GM23338 (cell line): ENCODE data around the gene EVA1B. TPM values are rescaled to one million over a fixed set of nuclear protein-coding genes. Genes with fewer than 3 reads are reported as not detected.

Experiments
- ATAC-seq: fragments of 200-7000 bp; cut with Tn5 transposase; 3 replicates; pipeline ENCODE4 v1.9.1; 2020
- DNase-seq: peaks from one replicate; pipeline ENCODE4 v3.0.0-alpha.2; 2015; ENCODE audit warnings: low spot score
- H2AFZ ChIP-seq: fragments of 200-600 bp; sonication (generic); 2 replicates; pipeline ENCODE4 v1.8.0; 2016; ENCODE audit warnings: antibody characterized with exemption, mild to moderate bottlenecking, moderate library complexity
- H3F3A ChIP-seq: fragments of 200-600 bp; sonication (generic); replicated peaks from 2 replicates; pipeline ENCODE4 v1.8.0; 2017; ENCODE audit warnings: antibody characterized with exemption, mixed run types, low read depth
- H3K27ac ChIP-seq: fragments of 200-600 bp; sonication (generic); 2 replicates; pipeline ENCODE4 v1.6.1; 2016; ENCODE audit warnings: low read depth
- H3K27me3 ChIP-seq: fragments of 200-600 bp; sonication (generic); 2 replicates; pipeline ENCODE4 v1.8.0; 2016; ENCODE audit warnings: mild to moderate bottlenecking, mixed run types, moderate library complexity; ENCODE audit not compliant: insufficient read depth
- H3K36me3 ChIP-seq: fragments of 200-600 bp; sonication (generic); 2 replicates; pipeline ENCODE4 v1.8.0; 2016; ENCODE audit warnings: mild to moderate bottlenecking; ENCODE audit not compliant: insufficient read depth
- H3K4me1 ChIP-seq: fragments of 200-600 bp; sonication (generic); 2 replicates; pipeline ENCODE4 v1.8.0; 2016; ENCODE audit warnings: mild to moderate bottlenecking, moderate library complexity; ENCODE audit not compliant: insufficient read depth
- H3K4me2 ChIP-seq: fragments of 200-600 bp; sonication (generic); 2 replicates; pipeline ENCODE4 v1.7.1; 2017; ENCODE audit warnings: mixed run types
- H3K4me3 ChIP-seq: fragments of 200-600 bp; sonication (generic); 2 replicates; pipeline ENCODE4 v1.6.1; 2016; ENCODE audit warnings: mixed run types
- H3K79me2 ChIP-seq: fragments of 200-600 bp; sonication (generic); replicated peaks from 2 replicates; pipeline ENCODE4 v1.8.0; 2017; ENCODE audit warnings: mild to moderate bottlenecking; ENCODE audit not compliant: insufficient read depth
- H3K9me2 ChIP-seq: fragments of 200-600 bp; sonication (generic); 2 replicates; pipeline ENCODE4 v1.8.0; 2017; ENCODE audit not compliant: insufficient read depth
- H4K20me1 ChIP-seq: fragments of 200-600 bp; sonication (generic); replicated peaks from 2 replicates; pipeline ENCODE4 v1.8.0; 2017; ENCODE audit warnings: mild to moderate bottlenecking; ENCODE audit not compliant: insufficient read depth
- H3K27ac Mint-ChIP-seq: 2 replicates; pipeline ENCODE4 v1.8.0; 2020; ENCODE audit warnings: inconsistent platforms, mild to moderate bottlenecking, moderate library complexity, mixed read lengths
- H3K27me3 Mint-ChIP-seq: 3 replicates; pipeline ENCODE4 v1.8.0; 2022; ENCODE audit warnings: low read depth, mild to moderate bottlenecking, moderate library complexity, mixed read lengths, inconsistent platforms; ENCODE audit not compliant: insufficient read depth, poor library complexity
- H3K36me3 Mint-ChIP-seq: 3 replicates; pipeline ENCODE4 v1.8.0; 2021; ENCODE audit warnings: low read depth, mild to moderate bottlenecking, inconsistent platforms, moderate library complexity, mixed read lengths
- H3K4me1 Mint-ChIP-seq: 3 replicates; pipeline ENCODE4 v1.8.0; 2020; ENCODE audit warnings: mild to moderate bottlenecking, inconsistent platforms, mixed read lengths
- H3K4me3 Mint-ChIP-seq: 3 replicates; pipeline ENCODE4 v1.8.0; 2021; ENCODE audit warnings: moderate library complexity, mild to moderate bottlenecking, inconsistent platforms, mixed read lengths
- H3K9me3 Mint-ChIP-seq: 3 replicates; pipeline ENCODE4 v1.8.0; 2020; ENCODE audit warnings: moderate library complexity, mild to moderate bottlenecking, inconsistent platforms, mixed read lengths
- CREB1 ChIP-seq: fragments of 250-450 bp; sonication (Bioruptor Pico); IDR thresholded peaks from 2 replicates; pipeline ENCODE4 v1.5.0; 2020; ENCODE audit warnings: low read depth, mild to moderate bottlenecking, moderate library complexity
- EZH2 ChIP-seq: fragments of 200-600 bp; sonication (generic); IDR thresholded peaks from one replicate; pipeline ENCODE4 v1.8.0; 2017; ENCODE audit warnings: antibody characterized with exemption, mild to moderate bottlenecking, low read depth; ENCODE audit not compliant: unreplicated experiment
- EZH2phosphoT487 ChIP-seq: fragments of 200-600 bp; sonication (generic); IDR thresholded peaks from one replicate; pipeline ENCODE4 v1.8.1; 2018; ENCODE audit warnings: antibody characterized with exemption; ENCODE audit not compliant: unreplicated experiment
- NANOG ChIP-seq: IDR thresholded peaks from 2 replicates; pipeline ENCODE4 v1.6.1; 2016; ENCODE audit warnings: antibody characterized with exemption, borderline replicate concordance
- POLR2AphosphoS5 ChIP-seq: IDR thresholded peaks from 2 replicates; pipeline ENCODE4 v1.6.1; 2016; ENCODE audit warnings: antibody characterized with exemption, low read depth
- STAT1 ChIP-seq: IDR thresholded peaks from one replicate; pipeline ENCODE4 v1.6.1; 2016; ENCODE audit warnings: antibody characterized with exemption; ENCODE audit not compliant: unreplicated experiment
- ZNF114 ChIP-seq: fragments of 250-450 bp; sonication (Bioruptor Pico); IDR thresholded peaks from 2 replicates; pipeline ENCODE4 v1.5.0; 2020; ENCODE audit warnings: mild to moderate bottlenecking, moderate library complexity
- ZNF331 ChIP-seq: fragments of 250-450 bp; sonication (Bioruptor Pico); IDR thresholded peaks from 2 replicates; pipeline ENCODE4 v1.5.0; 2020; ENCODE audit warnings: low read depth, mild to moderate bottlenecking, moderate library complexity
- polyA plus RNA-seq: library from polyadenylated mRNA; unstranded; fragments of >200 nt; fragmentation: Nextera tagmentation; extraction: Ambion mirVana; gene quantifications from 2 replicates; pipeline ENCODE4 v1.2.1, GENCODE V29; 2016
- total RNA-seq: library from RNA; depleted of rRNA; stranded (reverse); fragments of >200 nt; shearing (Covaris generic); gene quantifications from 2 replicates; pipeline ENCODE4 v1.2.3, GENCODE V29; 2014
- TF ChIP-seq, protein P1 (sequence below): IDR thresholded peaks from one replicate; pipeline ENCODE4 v1.6.1; 2018; ENCODE audit warnings: antibody characterized with exemption; ENCODE audit not compliant: unreplicated experiment
- TF ChIP-seq, protein P2 (sequence below), 2 experiments: fragments of 200-600 bp in 1 of 2; sonication (generic) in 1 of 2; conservative IDR thresholded peaks; 2 replicates each; pipeline versions ENCODE4 v1.5.1 to v1.6.1; 2016 to 2017; ENCODE audit warnings: antibody characterized with exemption in 2 of 2, low read depth in 2 of 2, mild to moderate bottlenecking in 2 of 2, moderate library complexity in 1 of 2
- TF ChIP-seq, protein P3 (sequence below): fragments of 250-450 bp; sonication (Bioruptor Pico); IDR thresholded peaks from 2 replicates; pipeline ENCODE4 v1.5.0; 2020; ENCODE audit warnings: mild to moderate bottlenecking, moderate library complexity
- TF ChIP-seq, protein P4 (sequence below): IDR thresholded peaks from 2 replicates; pipeline ENCODE4 v1.6.1; 2016; ENCODE audit warnings: antibody characterized with exemption

EVA1B gene
- total and polyA plus RNA-seq, 2 experiments from 2014 or later: 9.2 to 27.3 TPM

- TF ChIP-seq, protein P1, sequence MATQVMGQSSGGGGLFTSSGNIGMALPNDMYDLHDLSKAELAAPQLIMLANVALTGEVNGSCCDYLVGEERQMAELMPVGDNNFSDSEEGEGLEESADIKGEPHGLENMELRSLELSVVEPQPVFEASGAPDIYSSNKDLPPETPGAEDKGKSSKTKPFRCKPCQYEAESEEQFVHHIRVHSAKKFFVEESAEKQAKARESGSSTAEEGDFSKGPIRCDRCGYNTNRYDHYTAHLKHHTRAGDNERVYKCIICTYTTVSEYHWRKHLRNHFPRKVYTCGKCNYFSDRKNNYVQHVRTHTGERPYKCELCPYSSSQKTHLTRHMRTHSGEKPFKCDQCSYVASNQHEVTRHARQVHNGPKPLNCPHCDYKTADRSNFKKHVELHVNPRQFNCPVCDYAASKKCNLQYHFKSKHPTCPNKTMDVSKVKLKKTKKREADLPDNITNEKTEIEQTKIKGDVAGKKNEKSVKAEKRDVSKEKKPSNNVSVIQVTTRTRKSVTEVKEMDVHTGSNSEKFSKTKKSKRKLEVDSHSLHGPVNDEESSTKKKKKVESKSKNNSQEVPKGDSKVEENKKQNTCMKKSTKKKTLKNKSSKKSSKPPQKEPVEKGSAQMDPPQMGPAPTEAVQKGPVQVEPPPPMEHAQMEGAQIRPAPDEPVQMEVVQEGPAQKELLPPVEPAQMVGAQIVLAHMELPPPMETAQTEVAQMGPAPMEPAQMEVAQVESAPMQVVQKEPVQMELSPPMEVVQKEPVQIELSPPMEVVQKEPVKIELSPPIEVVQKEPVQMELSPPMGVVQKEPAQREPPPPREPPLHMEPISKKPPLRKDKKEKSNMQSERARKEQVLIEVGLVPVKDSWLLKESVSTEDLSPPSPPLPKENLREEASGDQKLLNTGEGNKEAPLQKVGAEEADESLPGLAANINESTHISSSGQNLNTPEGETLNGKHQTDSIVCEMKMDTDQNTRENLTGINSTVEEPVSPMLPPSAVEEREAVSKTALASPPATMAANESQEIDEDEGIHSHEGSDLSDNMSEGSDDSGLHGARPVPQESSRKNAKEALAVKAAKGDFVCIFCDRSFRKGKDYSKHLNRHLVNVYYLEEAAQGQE: no peak
- no peak for TF ChIP-seq ZNF331
- no peak for TF ChIP-seq EZH2
- TF ChIP-seq, protein P2, sequence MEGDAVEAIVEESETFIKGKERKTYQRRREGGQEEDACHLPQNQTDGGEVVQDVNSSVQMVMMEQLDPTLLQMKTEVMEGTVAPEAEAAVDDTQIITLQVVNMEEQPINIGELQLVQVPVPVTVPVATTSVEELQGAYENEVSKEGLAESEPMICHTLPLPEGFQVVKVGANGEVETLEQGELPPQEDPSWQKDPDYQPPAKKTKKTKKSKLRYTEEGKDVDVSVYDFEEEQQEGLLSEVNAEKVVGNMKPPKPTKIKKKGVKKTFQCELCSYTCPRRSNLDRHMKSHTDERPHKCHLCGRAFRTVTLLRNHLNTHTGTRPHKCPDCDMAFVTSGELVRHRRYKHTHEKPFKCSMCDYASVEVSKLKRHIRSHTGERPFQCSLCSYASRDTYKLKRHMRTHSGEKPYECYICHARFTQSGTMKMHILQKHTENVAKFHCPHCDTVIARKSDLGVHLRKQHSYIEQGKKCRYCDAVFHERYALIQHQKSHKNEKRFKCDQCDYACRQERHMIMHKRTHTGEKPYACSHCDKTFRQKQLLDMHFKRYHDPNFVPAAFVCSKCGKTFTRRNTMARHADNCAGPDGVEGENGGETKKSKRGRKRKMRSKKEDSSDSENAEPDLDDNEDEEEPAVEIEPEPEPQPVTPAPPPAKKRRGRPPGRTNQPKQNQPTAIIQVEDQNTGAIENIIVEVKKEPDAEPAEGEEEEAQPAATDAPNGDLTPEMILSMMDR (conservative IDR thresholded peaks at IDR 0.05; ENCODE audit: low read depth in 2 of 2): no peak
- no peak for TF ChIP-seq STAT1
- TF ChIP-seq CREB1 (CRISPR knock-in tag): no peak
Observed at GRCh38 chr1:36351227-36351977, 28.0 kb upstream of the EVA1B start (continued).

DNA sequence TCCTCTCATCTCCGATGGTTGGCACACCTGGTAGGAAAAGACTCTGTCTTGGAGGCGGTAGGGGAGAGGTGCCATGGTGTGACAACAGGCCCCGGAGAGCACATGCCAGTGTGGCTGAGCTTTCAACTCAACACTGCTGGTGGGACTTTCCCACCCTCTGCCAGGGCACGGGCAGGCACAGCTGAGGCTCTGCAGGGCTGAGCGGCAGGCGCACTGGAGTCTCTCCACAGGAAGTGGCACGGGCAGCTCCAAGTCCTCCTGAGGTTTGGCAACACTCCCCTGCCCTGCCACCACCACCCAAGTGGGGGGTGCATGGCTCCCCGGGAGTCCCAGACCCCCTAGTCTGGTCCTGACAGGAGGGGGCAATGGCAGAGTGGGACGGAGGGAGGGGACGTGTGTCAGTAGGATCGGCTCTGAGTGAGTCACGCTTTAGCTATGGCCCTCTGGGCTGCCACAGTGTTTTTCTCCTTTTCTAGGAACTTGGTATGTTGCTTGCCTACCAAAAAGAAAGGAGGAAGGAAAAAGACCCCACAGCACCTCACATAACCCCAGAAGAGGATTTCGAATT, 27.3 kb upstream of the EVA1B start:
- Histone ChIP-seq H2AFZ (no peak overlapping the region), H3K27ac (no peak overlapping the region), H3K27me3 (no peaks in the 10 kb centered on the region), H3K4me3 (no peak overlapping the region), H3K4me1 (peaks cover 5% of the 10 kb centered on the region; the same call in 1 of the 2 replicates), H4K20me1 (no peaks in the 10 kb centered on the region), H3K79me2 (no peaks in the 10 kb centered on the region), H3K36me3 (peaks cover 8% of the 10 kb centered on the region; the same call in 1 of the 2 replicates), H3K4me2 (no peak overlapping the region), H3F3A (no peaks in the 10 kb centered on the region), H3K9me2 (no peaks in the 10 kb centered on the region)
- peaks cover 4% of the 10 kb centered on the region for H3K27me3 Mint-ChIP-seq
- no peaks in the 10 kb centered on the region for H3K9me3 Mint-ChIP-seq
- no peak overlapping the region for H3K27ac Mint-ChIP-seq
- no peak overlapping the region for H3K4me3 Mint-ChIP-seq
- peaks cover 13% of the 10 kb centered on the region for H3K4me1 Mint-ChIP-seq
- no peak for DNase-seq
- H3K36me3 Mint-ChIP-seq: peaks cover 52% of the 10 kb centered on the region
- no peak for ATAC-seq
- no peak for TF ChIP-seq ZNF114
- TF ChIP-seq, protein P3, sequence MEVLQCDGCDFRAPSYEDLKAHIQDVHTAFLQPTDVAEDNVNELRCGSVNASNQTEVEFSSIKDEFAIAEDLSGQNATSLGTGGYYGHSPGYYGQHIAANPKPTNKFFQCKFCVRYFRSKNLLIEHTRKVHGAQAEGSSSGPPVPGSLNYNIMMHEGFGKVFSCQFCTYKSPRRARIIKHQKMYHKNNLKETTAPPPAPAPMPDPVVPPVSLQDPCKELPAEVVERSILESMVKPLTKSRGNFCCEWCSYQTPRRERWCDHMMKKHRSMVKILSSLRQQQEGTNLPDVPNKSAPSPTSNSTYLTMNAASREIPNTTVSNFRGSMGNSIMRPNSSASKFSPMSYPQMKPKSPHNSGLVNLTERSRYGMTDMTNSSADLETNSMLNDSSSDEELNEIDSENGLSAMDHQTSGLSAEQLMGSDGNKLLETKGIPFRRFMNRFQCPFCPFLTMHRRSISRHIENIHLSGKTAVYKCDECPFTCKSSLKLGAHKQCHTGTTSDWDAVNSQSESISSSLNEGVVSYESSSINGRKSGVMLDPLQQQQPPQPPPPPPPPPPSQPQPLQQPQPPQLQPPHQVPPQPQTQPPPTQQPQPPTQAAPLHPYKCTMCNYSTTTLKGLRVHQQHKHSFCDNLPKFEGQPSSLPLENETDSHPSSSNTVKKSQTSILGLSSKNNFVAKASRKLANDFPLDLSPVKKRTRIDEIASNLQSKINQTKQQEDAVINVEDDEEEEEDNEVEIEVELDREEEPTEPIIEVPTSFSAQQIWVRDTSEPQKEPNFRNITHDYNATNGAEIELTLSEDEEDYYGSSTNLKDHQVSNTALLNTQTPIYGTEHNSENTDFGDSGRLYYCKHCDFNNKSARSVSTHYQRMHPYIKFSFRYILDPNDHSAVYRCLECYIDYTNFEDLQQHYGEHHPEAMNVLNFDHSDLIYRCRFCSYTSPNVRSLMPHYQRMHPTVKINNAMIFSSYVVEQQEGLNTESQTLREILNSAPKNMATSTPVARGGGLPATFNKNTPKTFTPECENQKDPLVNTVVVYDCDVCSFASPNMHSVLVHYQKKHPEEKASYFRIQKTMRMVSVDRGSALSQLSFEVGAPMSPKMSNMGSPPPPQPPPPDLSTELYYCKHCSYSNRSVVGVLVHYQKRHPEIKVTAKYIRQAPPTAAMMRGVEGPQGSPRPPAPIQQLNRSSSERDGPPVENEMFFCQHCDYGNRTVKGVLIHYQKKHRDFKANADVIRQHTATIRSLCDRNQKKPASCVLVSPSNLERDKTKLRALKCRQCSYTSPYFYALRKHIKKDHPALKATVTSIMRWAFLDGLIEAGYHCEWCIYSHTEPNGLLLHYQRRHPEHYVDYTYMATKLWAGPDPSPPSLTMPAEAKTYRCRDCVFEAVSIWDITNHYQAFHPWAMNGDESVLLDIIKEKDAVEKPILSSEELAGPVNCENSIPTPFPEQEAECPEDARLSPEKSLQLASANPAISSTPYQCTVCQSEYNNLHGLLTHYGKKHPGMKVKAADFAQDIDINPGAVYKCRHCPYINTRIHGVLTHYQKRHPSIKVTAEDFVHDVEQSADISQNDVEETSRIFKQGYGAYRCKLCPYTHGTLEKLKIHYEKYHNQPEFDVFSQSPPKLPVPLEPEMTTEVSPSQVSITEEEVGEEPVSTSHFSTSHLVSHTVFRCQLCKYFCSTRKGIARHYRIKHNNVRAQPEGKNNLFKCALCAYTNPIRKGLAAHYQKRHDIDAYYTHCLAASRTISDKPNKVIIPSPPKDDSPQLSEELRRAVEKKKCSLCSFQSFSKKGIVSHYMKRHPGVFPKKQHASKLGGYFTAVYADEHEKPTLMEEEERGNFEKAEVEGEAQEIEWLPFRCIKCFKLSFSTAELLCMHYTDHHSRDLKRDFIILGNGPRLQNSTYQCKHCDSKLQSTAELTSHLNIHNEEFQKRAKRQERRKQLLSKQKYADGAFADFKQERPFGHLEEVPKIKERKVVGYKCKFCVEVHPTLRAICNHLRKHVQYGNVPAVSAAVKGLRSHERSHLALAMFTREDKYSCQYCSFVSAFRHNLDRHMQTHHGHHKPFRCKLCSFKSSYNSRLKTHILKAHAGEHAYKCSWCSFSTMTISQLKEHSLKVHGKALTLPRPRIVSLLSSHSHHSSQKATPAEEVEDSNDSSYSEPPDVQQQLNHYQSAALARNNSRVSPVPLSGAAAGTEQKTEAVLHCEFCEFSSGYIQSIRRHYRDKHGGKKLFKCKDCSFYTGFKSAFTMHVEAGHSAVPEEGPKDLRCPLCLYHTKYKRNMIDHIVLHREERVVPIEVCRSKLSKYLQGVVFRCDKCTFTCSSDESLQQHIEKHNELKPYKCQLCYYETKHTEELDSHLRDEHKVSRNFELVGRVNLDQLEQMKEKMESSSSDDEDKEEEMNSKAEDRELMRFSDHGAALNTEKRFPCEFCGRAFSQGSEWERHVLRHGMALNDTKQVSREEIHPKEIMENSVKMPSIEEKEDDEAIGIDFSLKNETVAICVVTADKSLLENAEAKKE (CRISPR knock-in tag): no peak
- no peak for TF ChIP-seq NANOG
- TF ChIP-seq EZH2phosphoT487: no peak
- no peak for TF ChIP-seq STAT1
- no peak for TF ChIP-seq POLR2AphosphoS5
- TF ChIP-seq, protein P4, sequence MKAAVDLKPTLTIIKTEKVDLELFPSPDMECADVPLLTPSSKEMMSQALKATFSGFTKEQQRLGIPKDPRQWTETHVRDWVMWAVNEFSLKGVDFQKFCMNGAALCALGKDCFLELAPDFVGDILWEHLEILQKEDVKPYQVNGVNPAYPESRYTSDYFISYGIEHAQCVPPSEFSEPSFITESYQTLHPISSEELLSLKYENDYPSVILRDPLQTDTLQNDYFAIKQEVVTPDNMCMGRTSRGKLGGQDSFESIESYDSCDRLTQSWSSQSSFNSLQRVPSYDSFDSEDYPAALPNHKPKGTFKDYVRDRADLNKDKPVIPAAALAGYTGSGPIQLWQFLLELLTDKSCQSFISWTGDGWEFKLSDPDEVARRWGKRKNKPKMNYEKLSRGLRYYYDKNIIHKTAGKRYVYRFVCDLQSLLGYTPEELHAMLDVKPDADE: no peak
- TF ChIP-seq CREB1 (CRISPR knock-in tag): no peak
